GM20431 (cell line): Measurements from ENCODE around the gene SRSF2.
"Not testable (repeated sequence)": the region's sequence is repeated elsewhere in the genome, so short reads cannot be mapped to it uniquely, and the experiment has no call there.

Experiments used
- in situ Hi-C: fragments of 300-500 bp; cut with MseI, MboI; formaldehyde crosslinking; loops from one replicate; pipeline ENCODE4 v1.15.0; 2020; ENCODE audit warnings: low sequenced_read_pairs; ENCODE audit not compliant: unreplicated experiment

Gene SRSF2

GRCh38 chr17:76722977-76723376, 14.2 kb downstream of the SRSF2 start:
- in situ Hi-C loops: not testable (repeated sequence)

- in situ Hi-C loops: no loop called here
These were observed 14.9 kb downstream of the SRSF2 start for GRCh38 chr17:76722279-76722678.

- in situ Hi-C loops: no loop called here
These were observed 15.7 kb downstream of the SRSF2 start for GRCh38 chr17:76721463-76721862.

- in situ Hi-C loops: no loop called here
These were observed 16.2 kb downstream of the SRSF2 start for GRCh38 chr17:76720941-76721340.

GRCh38 chr17:76720211-76720610, 16.9 kb downstream of the SRSF2 start:
- in situ Hi-C loops: no loop called here

GRCh38 chr17:76718516-76718915, 18.6 kb downstream of the SRSF2 start:
- in situ Hi-C loops: no loop called here

GRCh38 chr17:76716839-76717215, 20.3 kb downstream of the SRSF2 start:
- in situ Hi-C loops: no loop called here

- in situ Hi-C loops: no loop called here
These were observed 20.8 kb downstream of the SRSF2 start for GRCh38 chr17:76716146-76716838.

GRCh38 chr17:76715496-76715830, 21.7 kb downstream of the SRSF2 start:
- in situ Hi-C loops: no loop called here

GRCh38 chr17:76714822-76715495, 22.2 kb downstream of the SRSF2 start:
- in situ Hi-C loops: no loop called here

GRCh38 chr17:76714336-76714735, 22.8 kb downstream of the SRSF2 start:
- in situ Hi-C loops: no loop called here

- in situ Hi-C loops: no loop called here
These were observed 23.4 kb downstream of the SRSF2 start for GRCh38 chr17:76713765-76714164.

GRCh38 chr17:76712321-76712720, 24.8 kb downstream of the SRSF2 start:
- in situ Hi-C loops: not testable (repeated sequence)

GRCh38 chr17:76710863-76711611, 26.1 kb downstream of the SRSF2 start, which contains the start of gene MXRA7:
TSS of gene MXRA7 (minus strand) at chr17:76710965. CDS start at chr17:76710946, 19 bp downstream.
- in situ Hi-C loops: no loop called here

GRCh38 chr17:76709951-76710862, 26.9 kb downstream of the SRSF2 start:
- in situ Hi-C loops: not testable (repeated sequence)

GRCh38 chr17:76709077-76709950, 27.8 kb downstream of the SRSF2 start:
- in situ Hi-C loops: no loop called here

- in situ Hi-C loops: no loop called here
These were observed 28.9 kb downstream of the SRSF2 start for GRCh38 chr17:76707985-76708807.

- in situ Hi-C loops: no loop called here
These were observed 30.3 kb downstream of the SRSF2 start for GRCh38 chr17:76706817-76707216.
